ENCODE measurements around the gene SMIM38. TPM values are rescaled to one million over a fixed set of nuclear protein-coding genes. Genes with fewer than 3 reads are reported as not detected.

The SMIM38 gene
- total and polyA plus RNA-seq, 9 of the 15 experiments (the other 6 are each of a cell fraction or from before 2014, with no cell fraction given) = 0.07 to 1.2 (median 0.21) TPM; not detected in 2

DNA sequence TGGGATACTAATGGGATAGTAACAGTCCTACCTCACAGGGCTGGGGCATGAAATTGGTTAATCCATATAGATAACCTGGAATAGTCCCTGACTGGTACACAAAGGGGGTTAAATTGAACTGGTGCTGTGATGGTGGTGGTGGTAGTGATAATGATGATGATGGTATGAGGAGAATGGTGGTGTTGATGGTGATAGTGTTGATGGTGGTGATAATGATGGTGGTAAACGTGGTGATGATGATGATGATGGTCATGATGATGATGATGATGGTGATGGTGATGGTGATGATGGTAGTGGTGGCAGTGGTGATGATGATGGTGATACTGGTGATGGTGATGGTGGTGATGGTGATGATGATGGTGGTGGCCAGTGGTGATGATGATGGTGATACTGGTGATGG, 38.7 kb downstream of the SMIM38 start:
- no peak overlapping the region for H2AFZ ChIP-seq (ENCODE audit: low read depth, low read length)
- no peaks in the 10 kb centered on the region for H3K9me1 ChIP-seq (ENCODE audit: control insufficient read depth, insufficient read depth, low read length)
- intact Hi-C loops (cut with micrococcal nuclease) (no loop called here), in situ Hi-C loops (cut with MboI) (no loop called here)
- WGBS (ENCODE audit: insufficient coverage, low coverage, missing lambda C conversion rate) = 0% methylated on average over 1 of the region's 1 CpG
- TF ChIP-seq DDX20 (tag; IDR thresholded peaks at IDR 0.05; ENCODE audit: low read depth) (no peak), ZNF354B (CRISPR knock-in tag; IDR thresholded peaks at IDR 0.05) (no peak), E4F1 (CRISPR knock-in tag; IDR thresholded peaks at IDR 0.05; ENCODE audit: borderline replicate concordance) (no peak), TBP (optimal IDR thresholded peaks at IDR 0.05; ENCODE audit: low read depth, low read length) (no peak)
- H3K9me3 ChIP-seq (replicated peaks; ENCODE audit: control insufficient read depth, insufficient read depth, low read depth, low read length) = no peaks in the 10 kb centered on the region
- no peaks in the 10 kb centered on the region for H3K36me3 ChIP-seq (ENCODE audit: control insufficient read depth, insufficient read depth, low read length)
- ChIA-PET CTCF (ENCODE audit: low intra/inter-chr PET ratio) (no interaction called here), POLR2A (interaction anchor here (1.5 kb wide), 1 partner anchor 8 kb away, joined by 5 read pairs; no protein-coding TSS in a partner anchor)
- H3K4me2 ChIP-seq (ENCODE audit: insufficient read depth, low read length) = no peak overlapping the region
- no TSS peak for BruUV-seq (replicated peaks)
- H3K9ac ChIP-seq (ENCODE audit: insufficient read depth in 1 of 2, low read depth in 2 of 2, low read length in 2 of 2) = no peak overlapping the region
- H4K20me1 ChIP-seq (replicated peaks; ENCODE audit: control insufficient read depth, insufficient read depth, low read length) = peaks cover 6% of the 10 kb centered on the region
- peaks cover 12 to 38% of the 10 kb centered on the region in 2 experiments; a peak in 4 of 5 replicates for H3K27me3 ChIP-seq (ENCODE audit: control insufficient read depth in 2 of 2, insufficient read depth in 2 of 2, low read length in 2 of 2)
- H3K79me2 ChIP-seq (ENCODE audit: control insufficient read depth, insufficient read depth, low read length) = no peaks in the 10 kb centered on the region
- H3K27ac ChIP-seq (ENCODE audit: extremely low read depth, low read depth, low read length) = no peak overlapping the region
- FAIRE-seq (peak; percentile 46), DNase-seq (ENCODE audit: extremely low read depth in 1 of 4, low spot score in 3 of 4) (no peak), ATAC-seq (no peak)
- peaks cover 0 to 4% of the 10 kb centered on the region in 2 experiments; a peak in 2 of 5 replicates for H3K4me1 ChIP-seq (replicated peaks in 1 of 2; ENCODE audit: control insufficient read depth in 2 of 2, insufficient read depth in 2 of 2, low read length in 2 of 2)
- no peak overlapping the region for H3K4me3 ChIP-seq
